Heart right ventricle (tissue), 16 donors: ENCODE data around the gene TDRD10. TPM values are rescaled to one million over a fixed set of nuclear protein-coding genes. Genes with fewer than 3 reads are reported as not detected.
A peak's percentile ranks its signal among the peaks of the same experiment; 100 is the strongest.
"Not testable (repeated sequence)": the region's sequence is repeated elsewhere in the genome, so short reads cannot be mapped to it uniquely, and the experiment has no call there.

Experiments used
- ATAC-seq, 8 donors: fragments of 200-7000 bp; cut with Tn5 transposase; one replicate each; pipeline ENCODE4 v1.9.1; 2020; ENCODE audit warnings: mild to moderate bottlenecking in 8 of 8, moderate library complexity in 8 of 8, moderate number of reproducible peaks in 1 of 8
- DNase-seq, 2 donors: peaks; one replicate each; pipeline ENCODE4 v3.0.0-alpha.2; 2020
- H3K27ac ChIP-seq, 10 donors: fragments of 200-600 bp; sonication (generic) in 2 of 10; one replicate each; pipeline versions ENCODE4 v1.5.0 to v1.8.0; 2020 to 2022; ENCODE audit warnings: mild to moderate bottlenecking in 3 of 10
- H3K27me3 ChIP-seq, 7 donors: fragments of 200-600 bp; one replicate each; pipeline ENCODE4 v1.8.0; 2021 to 2022; ENCODE audit warnings: mild to moderate bottlenecking in 2 of 7
- H3K36me3 ChIP-seq, 9 donors: fragments of 200-600 bp; sonication (generic) in 1 of 9; one replicate each; pipeline versions ENCODE4 v1.5.0 to v1.8.0; 2020 to 2022; ENCODE audit warnings: mild to moderate bottlenecking in 2 of 9
- H3K4me1 ChIP-seq, 9 donors: fragments of 200-600 bp; sonication (generic) in 1 of 9; one replicate each; pipeline versions ENCODE4 v1.5.0 to v1.8.0; 2020 to 2022; ENCODE audit warnings: mild to moderate bottlenecking in 4 of 9
- H3K4me3 ChIP-seq, 10 donors: fragments of 200-600 bp; sonication (generic) in 2 of 10; one replicate each; pipeline versions ENCODE4 v1.5.0 to v1.8.0; 2020 to 2022; ENCODE audit warnings: mild to moderate bottlenecking in 7 of 10, moderate library complexity in 2 of 10
- H3K9me3 ChIP-seq, 11 donors: fragments of 200-600 bp in 10 of 11; sonication (generic) in 2 of 11; one replicate each; pipeline versions ENCODE4 v1.5.0 to v1.8.0; 2013 to 2022; ENCODE audit warnings: mild to moderate bottlenecking in 2 of 11, control low read depth in 1 of 11, moderate library complexity in 1 of 11
- WGBS, 2 donors: extraction: QIAGEN DNeasy Blood & Tissue Kit; methylation state at CpG; one replicate each; pipeline ENCODE4 v1.1.7; 2013; ENCODE audit warnings: inconsistent platforms in 1 of 2; 5-methylcytosine and 5-hydroxymethylcytosine counted together
- intact Hi-C, 10 donors: fragments of 100-400 bp; cut with DNase I; formaldehyde crosslinking; loops; one replicate each; pipeline versions ENCODE4 v1.11.1 to v1.14.2; 2022
- polyA plus RNA-seq, 2 donors: library from polyadenylated mRNA; stranded (reverse); fragments of 200-250 nt; gene quantifications; one replicate each; pipeline ENCODE4 v1.2.3, GENCODE V29; 2013
- total RNA-seq, 10 donors: library from RNA; stranded (reverse); fragmentation: NEBNext Ultra II Directional in 3 of 10; extraction: Animal tissue kit (Norgen Biotek cat#: 25700) in 3 of 10; gene quantifications; one replicate each; pipeline versions ENCODE4 v1.2.1 to v1.2.4, GENCODE V29; 2021 to 2023
- TF ChIP-seq, protein P1 (sequence below), 9 donors: fragments of 200-600 bp; sonication (generic) in 2 of 9; IDR thresholded peaks; one replicate each; pipeline versions ENCODE4 v1.5.0 to v1.8.0; 2021 to 2022; ENCODE audit warnings: antibody characterized with exemption in 9 of 9, mild to moderate bottlenecking in 5 of 9, moderate library complexity in 1 of 9
- donor health status: Arrhythmogenic right ventricular cardiomyopathy.
- donor health status: ischemic (EF 13 %, LVEDD 7.1; RV severe dilation, severe dysfunction).
- donor health status: healthy with polysubstance abuse.
- donor health status: DM: no; HTN: yes; CAD: no.
- donor health status: DM: no; HTN: no; CAD: no.
- donor health status: ischemic (EF 25% LVEDD 6.9; RV normal size, moderate dysfunction).
- donor health status: ischemic (EF 25% LVEDD 5.7; RV mildly dilated, moderate dysfunction).
- donor health status: healthy.
- donor health status: DM: yes; HTN: yes; CAD: no.
- donor health status: Ischemic cardiomyopathy.
- donor health status: ischemic (EF 35%, LVEDD 5.7; RV mildly dilated, moderate dysfunction).
- donor health status: nonischemic (EF 11% LVEDD 7.7; RV severe dilation, severe dysfunction).
- donor health status: DM: yes; HTN: yes; CAD: no.
- donor health status: PGD.
- donor health status: ischemic (EF 29% LVEDD 5.4; RV normal size, mild dysfunction).
- donor health status: nonischemic (EF 23%, LVEDD 6.1; RV moderate dilation, normal function).

Gene TDRD10
- total and polyA plus RNA-seq, 12 donors, result 1.1 to 13.3 (median 2.0) TPM

DNA sequence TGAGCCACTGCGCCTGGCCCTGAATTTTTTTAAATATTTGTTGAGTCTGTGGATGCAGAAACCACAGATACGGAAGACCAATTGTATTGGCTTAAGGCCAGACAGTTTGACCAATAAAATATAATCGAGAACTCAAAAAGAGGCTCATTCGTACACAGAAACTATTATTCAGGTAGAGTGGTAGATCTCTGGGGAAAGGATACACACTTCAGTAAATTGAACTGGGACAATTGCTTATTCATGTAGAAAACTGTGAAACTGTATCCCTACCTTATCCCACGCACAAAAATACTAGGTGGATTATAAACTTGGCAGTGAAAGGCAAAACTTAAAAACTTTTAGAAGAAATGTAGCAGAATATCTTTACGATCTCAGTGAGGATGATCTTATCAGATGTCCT lies 25.2 kb downstream of the TDRD10 start:
- Histone ChIP-seq H3K4me1 (peaks cover 0 to 1% (median 0%) of the 10 kb centered on the region in 9 donors), H3K36me3 (peaks cover 0 to 24% (median 0%) of the 10 kb centered on the region in 9 donors), H3K27me3 (no peaks in the 10 kb centered on the region), H3K9me3 (no peaks in the 10 kb centered on the region), H3K27ac (peak overlapping the region in 1 of 10 donors; percentile 19), H3K4me3 (no peak overlapping the region)
- ATAC-seq (no peak), DNase-seq (no peak)
- WGBS, 2 donors, result 74 to 83% methylated on average over 6 of the region's 6 CpGs
- TF ChIP-seq, protein P1, sequence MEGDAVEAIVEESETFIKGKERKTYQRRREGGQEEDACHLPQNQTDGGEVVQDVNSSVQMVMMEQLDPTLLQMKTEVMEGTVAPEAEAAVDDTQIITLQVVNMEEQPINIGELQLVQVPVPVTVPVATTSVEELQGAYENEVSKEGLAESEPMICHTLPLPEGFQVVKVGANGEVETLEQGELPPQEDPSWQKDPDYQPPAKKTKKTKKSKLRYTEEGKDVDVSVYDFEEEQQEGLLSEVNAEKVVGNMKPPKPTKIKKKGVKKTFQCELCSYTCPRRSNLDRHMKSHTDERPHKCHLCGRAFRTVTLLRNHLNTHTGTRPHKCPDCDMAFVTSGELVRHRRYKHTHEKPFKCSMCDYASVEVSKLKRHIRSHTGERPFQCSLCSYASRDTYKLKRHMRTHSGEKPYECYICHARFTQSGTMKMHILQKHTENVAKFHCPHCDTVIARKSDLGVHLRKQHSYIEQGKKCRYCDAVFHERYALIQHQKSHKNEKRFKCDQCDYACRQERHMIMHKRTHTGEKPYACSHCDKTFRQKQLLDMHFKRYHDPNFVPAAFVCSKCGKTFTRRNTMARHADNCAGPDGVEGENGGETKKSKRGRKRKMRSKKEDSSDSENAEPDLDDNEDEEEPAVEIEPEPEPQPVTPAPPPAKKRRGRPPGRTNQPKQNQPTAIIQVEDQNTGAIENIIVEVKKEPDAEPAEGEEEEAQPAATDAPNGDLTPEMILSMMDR (IDR thresholded peaks at IDR 0.05), result no peak
- intact Hi-C loops, result no loop called here

DNA sequence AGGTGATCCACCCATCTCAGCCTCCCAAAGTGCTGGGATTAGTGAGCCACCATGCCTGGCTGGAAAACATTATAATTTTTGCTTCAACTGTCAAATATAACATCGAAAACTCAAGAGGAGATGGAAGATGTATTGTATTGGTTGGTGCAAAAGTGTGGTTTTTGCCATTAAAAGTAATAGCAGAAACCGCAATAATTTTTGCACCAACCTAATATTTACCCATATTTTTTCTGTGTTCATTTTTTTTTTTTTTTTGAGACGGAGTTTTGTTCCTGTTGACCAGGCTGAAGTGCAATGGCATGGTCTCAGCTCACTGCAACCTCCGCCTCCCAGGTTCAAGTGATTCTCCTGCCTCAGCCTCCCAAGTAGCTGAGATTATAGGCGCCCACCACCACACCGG lies 27.3 kb downstream of the TDRD10 start:
- DNase-seq, result no peak
- TF ChIP-seq, protein P1 (IDR thresholded peaks at IDR 0.05), result no peak
- 92 to 97% methylated on average over 6 of the region's 6 CpGs for WGBS, 2 donors

DNA sequence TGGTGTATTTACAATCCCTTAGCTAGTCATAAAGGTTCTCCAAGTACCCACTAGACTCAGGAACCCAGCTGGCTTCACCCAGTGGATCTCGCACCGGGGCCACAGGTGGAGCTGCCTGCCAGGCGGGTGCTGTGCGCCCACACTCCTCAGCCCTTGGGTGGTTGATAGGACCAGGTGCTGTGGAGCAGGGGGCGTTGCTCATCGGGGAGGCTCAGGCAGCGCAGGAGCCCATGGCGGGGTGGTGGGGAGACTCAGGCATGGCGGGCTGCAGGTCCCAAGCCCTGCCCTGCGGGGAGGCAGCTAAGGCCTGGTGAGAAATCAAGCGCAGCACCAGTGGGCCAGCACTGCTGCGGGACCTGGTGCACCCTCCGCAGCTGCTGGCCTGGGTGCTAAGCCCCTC lies 29.9 kb downstream of the TDRD10 start:
- H3K9me3 ChIP-seq, H3K36me3 ChIP-seq, H3K4me1 ChIP-seq, H3K27ac ChIP-seq, DNase-seq, ATAC-seq, intact Hi-C loops, H3K27me3 ChIP-seq, H3K4me3 ChIP-seq: not testable (repeated sequence)
- 98 to 100% methylated on average over 13 of the region's 13 CpGs for WGBS, 2 donors

More for the DNA sequence above, 27.3 kb downstream of the TDRD10 start:
- H3K27me3 ChIP-seq, result no peaks in the 10 kb centered on the region
- H3K4me3 ChIP-seq, result no peak overlapping the region
- H3K36me3 ChIP-seq, result peaks cover 0 to 16% (median 0%) of the 10 kb centered on the region in 9 donors
- H3K4me1 ChIP-seq, result no peaks in the 10 kb centered on the region
- no peak overlapping the region for H3K27ac ChIP-seq
- no peaks in the 10 kb centered on the region for H3K9me3 ChIP-seq
- intact Hi-C loops, result no loop called here
- ATAC-seq, result no peak

- Histone ChIP-seq H3K27ac (no peak overlapping the region), H3K36me3 (peaks cover 0 to 14% (median 0%) of the 10 kb centered on the region in 9 donors), H3K4me3 (no peak overlapping the region), H3K4me1 (no peaks in the 10 kb centered on the region), H3K9me3 (no peaks in the 10 kb centered on the region), H3K27me3 (no peaks in the 10 kb centered on the region)
- 61 to 70% methylated on average over 11 of the region's 11 CpGs for WGBS, 2 donors
- DNase-seq (no peak), ATAC-seq (no peak)
- intact Hi-C loops, result no loop called here
- TF ChIP-seq, protein P1 (IDR thresholded peaks at IDR 0.05), result peak in 5 of 9 donors; percentile 31 to 52 (median 36)
Observed at GRCh38 chr1:154533952-154534844, 32.2 kb downstream of the TDRD10 start.

DNA sequence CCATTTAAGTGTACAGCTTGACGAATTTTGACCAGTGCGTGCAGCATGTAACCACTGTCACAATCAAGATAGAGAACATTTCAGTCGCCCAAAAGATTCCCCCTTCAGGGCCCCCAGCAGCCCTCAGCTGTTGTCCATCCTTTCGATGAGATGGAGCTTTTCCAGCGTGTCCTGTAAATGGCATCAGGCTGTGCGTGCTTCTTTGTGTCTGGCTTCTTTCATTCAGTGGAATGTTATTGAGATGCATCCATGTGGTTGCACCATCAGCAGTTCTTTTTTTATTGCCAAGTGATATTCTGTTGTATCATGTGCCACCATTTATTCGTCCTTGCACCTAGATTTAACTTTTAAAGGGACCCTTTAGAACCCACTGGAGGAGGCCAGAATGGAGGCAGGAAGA lies 34.6 kb downstream of the TDRD10 start:
- Histone ChIP-seq H3K36me3 (peaks cover 0 to 13% (median 0%) of the 10 kb centered on the region in 9 donors), H3K4me3 (no peak overlapping the region), H3K4me1 (no peaks in the 10 kb centered on the region), H3K27me3 (no peaks in the 10 kb centered on the region), H3K9me3 (no peaks in the 10 kb centered on the region), H3K27ac (no peak overlapping the region)
- DNase-seq, result no peak
- WGBS, 2 donors, result 58 to 67% methylated on average over 7 of the region's 7 CpGs
- ATAC-seq, result peak in 1 of 8 donors; percentile 33
- intact Hi-C loops, result no loop called here
- TF ChIP-seq, protein P1 (IDR thresholded peaks at IDR 0.05), result no peak
